Activated naive CD8-positive, alpha-beta T cell treated with anti-CD3 and anti-CD28 coated beads, Interleukin-2, amount 50 U/mL, for 24 hours (primary cell): Measurements from ENCODE around the gene PDZRN4.
"Not testable (repeated sequence)": the region's sequence is repeated elsewhere in the genome, so short reads cannot be mapped to it uniquely, and the experiment has no call there.

Source experiments
- ATAC-seq: fragments of 150-1000 bp; cut with Tn5 transposase; one replicate; pipeline ENCODE4 v1.10.0; 2021
- DNase-seq: peaks from one replicate; pipeline ENCODE4 v3.0.0; 2021
- H3K27ac Mint-ChIP-seq: one replicate; pipeline ENCODE4 v1.8.0; 2021; ENCODE audit warnings: mild to moderate bottlenecking, mixed read lengths
- H3K27me3 Mint-ChIP-seq: one replicate; pipeline ENCODE4 v1.8.0; 2021; ENCODE audit warnings: mixed read lengths
- H3K36me3 Mint-ChIP-seq: one replicate; pipeline ENCODE4 v1.8.0; 2021; ENCODE audit warnings: low read depth, mixed read lengths
- H3K4me1 Mint-ChIP-seq: one replicate; pipeline ENCODE4 v1.8.0; 2021; ENCODE audit warnings: mixed read lengths
- H3K4me3 Mint-ChIP-seq: one replicate; pipeline ENCODE4 v1.8.0; 2021; ENCODE audit warnings: mild to moderate bottlenecking, moderate library complexity, mixed read lengths
- H3K9me3 Mint-ChIP-seq: one replicate; pipeline ENCODE4 v1.8.0; 2021; ENCODE audit warnings: mixed read lengths

The PDZRN4 gene

DNA sequence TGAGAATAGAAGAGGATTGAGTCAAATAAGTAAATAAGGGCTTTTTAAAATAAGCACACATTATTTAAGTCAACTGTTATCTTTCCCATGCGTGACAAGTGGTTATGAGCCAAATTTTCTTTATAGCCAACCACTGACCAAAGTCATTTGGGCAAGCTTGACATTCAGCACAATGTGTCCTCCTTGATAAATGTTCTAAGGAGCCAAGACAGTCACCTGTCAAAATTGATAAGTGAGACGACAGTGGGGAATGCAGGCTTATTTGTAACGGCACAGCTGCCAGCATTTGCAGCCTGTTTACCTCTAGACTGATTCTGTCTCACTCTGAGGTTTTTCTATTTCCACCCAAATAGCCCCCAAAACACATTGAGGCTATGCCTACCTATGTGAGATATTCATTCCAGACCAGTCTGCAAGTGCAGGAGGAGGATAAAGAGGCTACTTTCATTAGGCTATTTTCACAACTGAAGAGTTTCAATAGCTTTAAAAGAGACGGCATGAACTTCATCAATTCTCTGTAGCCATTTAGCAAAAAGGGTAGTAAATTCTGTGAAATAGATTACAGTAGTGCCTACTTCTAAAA lies 339.5 kb downstream of the PDZRN4 start:
- H3K4me3 Mint-ChIP-seq = no peak overlapping the region
- H3K27me3 Mint-ChIP-seq = no peaks in the 10 kb centered on the region
- no peaks in the 10 kb centered on the region for H3K36me3 Mint-ChIP-seq
- no peaks in the 10 kb centered on the region for H3K9me3 Mint-ChIP-seq
- no peak overlapping the region for H3K27ac Mint-ChIP-seq
- peaks cover 10% of the 10 kb centered on the region for H3K4me1 Mint-ChIP-seq
- ATAC-seq = no peak
- DNase-seq = no peak

DNA sequence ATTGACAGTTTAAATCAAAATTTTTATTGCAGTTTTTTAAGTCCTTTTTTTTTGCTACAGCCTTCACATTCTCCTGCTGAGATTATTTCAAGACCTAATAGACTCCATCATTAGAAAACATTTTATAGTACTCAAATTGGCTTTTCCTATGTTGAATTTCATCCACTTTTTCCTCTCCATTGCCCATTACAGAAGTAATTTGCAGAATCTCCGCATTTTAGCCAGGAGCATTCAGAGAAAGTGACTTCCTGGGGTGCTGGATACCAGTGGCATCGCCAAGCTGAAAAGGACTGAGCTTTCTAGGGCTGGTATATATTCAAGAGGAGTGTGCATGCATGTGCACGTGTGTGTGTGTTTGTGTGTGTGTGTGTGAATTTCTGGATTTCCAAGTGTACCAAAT lies 340.8 kb downstream of the PDZRN4 start:
- ATAC-seq (no peak), DNase-seq (no peak)
- Mint-ChIP-seq H3K9me3 (no peaks in the 10 kb centered on the region), H3K4me1 (no peaks in the 10 kb centered on the region), H3K27ac (no peak overlapping the region), H3K27me3 (no peaks in the 10 kb centered on the region), H3K36me3 (no peaks in the 10 kb centered on the region), H3K4me3 (no peak overlapping the region)

DNA sequence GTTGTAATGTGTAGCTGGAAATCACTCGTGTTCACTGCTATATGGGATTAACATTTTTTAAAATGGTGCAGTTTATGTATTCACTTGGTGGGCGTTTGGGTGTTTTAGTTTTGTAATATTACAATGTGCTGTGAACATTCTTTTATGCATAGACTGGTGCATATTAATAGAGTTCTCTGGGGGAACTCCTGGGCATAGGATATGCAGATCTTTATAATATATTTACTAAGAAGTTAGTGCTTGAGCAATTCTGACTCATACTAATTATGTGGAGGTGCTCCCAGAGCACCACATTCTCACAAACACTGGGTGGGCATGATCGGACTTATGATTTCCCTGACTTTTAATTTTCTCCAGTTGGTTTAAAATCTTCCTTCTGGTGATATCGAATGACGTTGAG lies 342.3 kb downstream of the PDZRN4 start:
- ATAC-seq = no peak

DNA sequence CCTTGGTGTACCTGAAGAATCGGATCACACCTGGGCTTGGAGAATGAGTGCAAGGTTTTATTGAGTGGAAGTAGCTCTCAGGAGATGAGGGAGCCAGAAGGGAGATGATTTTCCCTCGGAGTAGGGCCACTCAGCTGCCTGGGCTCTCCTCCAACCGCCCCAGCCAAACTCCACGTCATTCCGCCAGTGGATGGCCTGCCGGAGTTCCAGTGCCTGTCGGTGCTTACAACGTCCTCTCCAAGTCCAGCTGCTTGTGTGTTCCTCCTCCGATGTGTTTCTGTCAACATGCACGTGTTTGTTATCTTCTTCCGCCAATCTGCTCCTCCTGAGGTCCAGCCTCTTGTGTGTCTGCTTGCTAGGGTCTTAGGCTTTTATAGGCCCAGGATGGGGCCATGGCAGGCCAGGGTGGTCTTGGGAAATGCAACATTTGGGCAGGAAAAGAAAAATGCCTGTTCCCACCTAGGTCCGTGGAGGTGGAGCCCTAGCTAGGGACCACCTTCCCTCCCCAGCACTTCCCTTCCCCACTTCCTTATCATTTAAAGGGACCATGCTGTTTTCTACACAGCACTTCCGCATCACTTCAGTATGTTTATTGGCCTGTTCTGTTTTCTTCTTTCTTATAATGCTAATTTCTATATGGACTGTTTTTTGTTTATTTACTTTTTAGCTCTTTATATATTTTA lies 343.2 kb downstream of the PDZRN4 start:
- Mint-ChIP-seq H3K27ac (no peak overlapping the region), H3K4me1 (peaks cover 4% of the 10 kb centered on the region), H3K4me3 (no peak overlapping the region), H3K27me3 (peaks cover 2% of the 10 kb centered on the region), H3K36me3 (no peaks in the 10 kb centered on the region), H3K9me3 (no peaks in the 10 kb centered on the region)
- no peak for ATAC-seq
- DNase-seq = no peak

More for the DNA sequence above, 342.3 kb downstream of the PDZRN4 start:
- H3K4me3 Mint-ChIP-seq = no peak overlapping the region
- no peaks in the 10 kb centered on the region for H3K4me1 Mint-ChIP-seq
- no peak overlapping the region for H3K27ac Mint-ChIP-seq
- DNase-seq = no peak
- no peaks in the 10 kb centered on the region for H3K9me3 Mint-ChIP-seq
- H3K27me3 Mint-ChIP-seq = peaks cover 2% of the 10 kb centered on the region
- H3K36me3 Mint-ChIP-seq = no peaks in the 10 kb centered on the region

DNA sequence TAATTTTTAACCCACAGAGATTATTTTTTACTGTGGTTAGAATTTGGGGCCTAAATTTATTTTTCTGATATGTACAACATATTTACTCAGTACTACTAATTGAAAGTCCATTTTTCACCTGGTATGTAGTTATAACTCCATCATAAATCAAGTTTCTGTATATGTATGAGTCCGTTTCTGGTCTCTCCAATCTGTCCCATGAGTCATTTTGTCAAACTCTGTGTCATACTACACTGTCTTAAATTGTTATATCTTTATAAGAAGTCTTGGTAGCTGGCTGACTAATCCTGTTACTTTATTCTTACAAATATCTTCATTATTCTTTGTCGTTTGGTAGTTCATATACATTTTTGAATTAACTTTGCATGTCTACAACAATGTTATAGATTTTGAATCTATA lies 344.0 kb downstream of the PDZRN4 start:
- DNase-seq (no peak), ATAC-seq (peak; percentile 54)
- Mint-ChIP-seq H3K36me3 (no peaks in the 10 kb centered on the region), H3K4me1 (peaks cover 10% of the 10 kb centered on the region), H3K27ac (no peak overlapping the region), H3K9me3 (no peaks in the 10 kb centered on the region), H3K4me3 (no peak overlapping the region), H3K27me3 (peaks cover 2% of the 10 kb centered on the region)

DNA sequence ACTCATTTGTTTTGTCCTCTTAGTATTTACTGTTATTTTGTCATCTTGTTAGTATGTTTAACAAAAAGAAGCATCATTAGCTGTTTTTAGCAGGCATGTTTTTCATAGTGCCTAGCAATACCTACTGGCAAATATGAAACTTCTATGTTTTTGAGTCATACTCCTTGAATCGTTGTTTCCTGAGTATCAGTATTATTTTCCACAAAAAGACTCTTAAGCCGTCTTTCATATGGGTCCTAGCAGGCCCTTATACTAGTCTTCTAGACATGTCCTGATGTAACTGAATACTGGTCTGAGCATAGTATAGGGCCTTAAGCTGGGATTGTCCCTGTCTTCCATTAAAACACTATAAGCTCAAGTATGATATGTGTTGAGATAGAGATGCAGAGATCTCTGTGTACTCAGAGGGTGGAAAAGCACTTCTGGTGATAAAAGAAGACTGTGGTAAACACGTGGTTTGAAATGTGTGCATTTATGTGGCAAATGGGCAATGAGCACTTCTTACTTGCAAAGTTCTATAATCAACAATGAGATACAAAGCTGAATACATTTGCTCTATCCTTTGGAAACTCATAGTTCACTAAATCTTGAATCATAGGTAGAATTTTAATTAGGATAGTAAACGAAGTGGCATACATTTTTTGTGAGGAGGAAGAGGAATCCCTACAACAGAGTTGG lies 348.8 kb downstream of the PDZRN4 start:
- Mint-ChIP-seq H3K27me3 (peaks cover 7% of the 10 kb centered on the region), H3K9me3 (no peaks in the 10 kb centered on the region), H3K36me3 (no peaks in the 10 kb centered on the region), H3K4me1 (peaks cover 15% of the 10 kb centered on the region), H3K27ac (peak overlapping the region; percentile 75), H3K4me3 (no peak overlapping the region)
- ATAC-seq = peak; percentile 82
- DNase-seq = no peak

DNA sequence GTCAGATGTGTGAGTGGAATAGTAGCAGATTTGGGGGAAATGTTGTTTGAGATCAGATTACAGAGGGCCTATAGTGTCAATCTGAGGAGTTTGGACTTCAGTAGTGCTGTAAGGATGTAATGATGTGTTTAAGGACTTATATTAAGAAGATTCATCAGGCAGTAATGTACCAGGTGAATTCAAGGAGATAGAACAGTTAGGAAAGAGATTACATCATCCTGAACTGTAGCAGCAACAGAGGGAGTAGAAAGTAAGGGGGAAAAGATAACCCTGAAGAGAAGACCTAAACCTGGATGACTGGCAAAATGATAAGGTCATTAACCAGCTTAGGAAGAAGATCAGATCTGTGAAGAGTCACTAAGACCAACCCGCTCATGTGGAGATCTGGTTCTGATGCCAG lies 349.4 kb downstream of the PDZRN4 start:
- Mint-ChIP-seq H3K27ac (peak overlapping the region; percentile 75), H3K4me1 (peaks cover 15% of the 10 kb centered on the region), H3K9me3 (no peaks in the 10 kb centered on the region), H3K4me3 (no peak overlapping the region), H3K27me3 (peaks cover 10% of the 10 kb centered on the region), H3K36me3 (no peaks in the 10 kb centered on the region)
- DNase-seq (no peak), ATAC-seq (no peak)

DNA sequence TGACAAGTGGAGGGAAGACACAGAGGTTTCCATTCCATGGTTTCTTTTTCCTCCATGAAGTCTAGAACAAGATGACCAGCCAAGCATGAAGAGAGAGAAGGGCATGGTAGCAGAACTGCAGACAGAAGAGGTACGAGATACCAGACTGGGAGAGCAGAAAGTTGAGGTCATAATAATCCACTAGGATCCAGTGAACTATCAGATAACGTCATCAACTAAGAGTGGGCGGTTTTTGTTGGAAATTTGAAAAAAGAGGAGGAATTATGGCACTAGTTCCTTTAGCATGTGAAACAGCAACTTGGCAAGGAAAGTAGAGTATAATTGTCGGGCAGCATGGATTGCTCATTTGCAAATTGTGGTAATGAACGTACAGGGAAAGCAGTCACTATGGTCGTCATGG lies 357.6 kb downstream of the PDZRN4 start:
- Mint-ChIP-seq H3K27ac (no peak overlapping the region), H3K9me3 (no peaks in the 10 kb centered on the region), H3K27me3 (peaks cover 9% of the 10 kb centered on the region), H3K4me1 (no peaks in the 10 kb centered on the region), H3K36me3 (no peaks in the 10 kb centered on the region), H3K4me3 (no peak overlapping the region)
- no peak for DNase-seq
- ATAC-seq = no peak

DNA sequence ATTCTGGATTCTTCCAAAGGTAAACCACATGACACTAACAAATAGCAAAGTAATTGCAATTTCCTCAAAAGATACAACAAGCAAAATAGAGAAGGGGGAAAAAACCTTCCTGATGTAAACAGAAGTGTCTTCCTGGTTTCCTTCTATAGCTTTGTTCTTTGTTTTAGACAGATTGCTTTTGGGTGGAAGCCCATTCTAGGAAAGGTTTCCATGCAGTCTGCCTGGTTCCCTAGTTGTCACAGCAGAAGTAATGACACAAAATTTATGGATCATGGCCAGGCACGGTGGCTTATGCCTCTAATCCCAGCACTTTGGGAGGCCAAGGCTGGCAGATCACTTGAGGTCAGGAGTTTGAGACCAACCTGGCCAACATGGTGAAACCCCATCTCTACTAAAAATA lies 359.0 kb downstream of the PDZRN4 start:
- not testable (repeated sequence) for H3K27ac Mint-ChIP-seq, H3K36me3 Mint-ChIP-seq, ATAC-seq, H3K4me3 Mint-ChIP-seq, H3K4me1 Mint-ChIP-seq, DNase-seq, H3K9me3 Mint-ChIP-seq, H3K27me3 Mint-ChIP-seq

DNA sequence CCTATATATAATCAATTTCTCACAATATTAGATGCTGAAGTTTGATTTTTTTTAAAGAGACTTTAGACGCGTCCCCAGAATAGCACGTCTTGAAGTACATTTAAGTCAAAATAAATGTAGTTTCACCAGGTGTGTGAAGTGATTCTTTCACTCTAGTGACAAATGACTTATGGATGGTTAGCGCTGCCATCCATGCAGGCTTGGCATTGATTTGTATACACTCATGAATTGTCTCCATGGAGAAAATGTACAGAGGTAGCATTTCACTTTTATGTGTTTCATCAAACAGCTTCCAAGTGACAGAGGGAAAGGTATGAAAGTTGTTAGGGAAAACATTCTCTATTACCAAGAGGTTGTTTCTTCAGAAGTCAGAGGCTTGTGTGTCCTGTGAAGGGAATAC lies 360.8 kb downstream of the PDZRN4 start:
- Mint-ChIP-seq H3K4me3 (no peak overlapping the region), H3K36me3 (no peaks in the 10 kb centered on the region), H3K27me3 (peaks cover 4% of the 10 kb centered on the region), H3K9me3 (no peaks in the 10 kb centered on the region), H3K27ac (no peak overlapping the region), H3K4me1 (no peaks in the 10 kb centered on the region)
- DNase-seq (no peak), ATAC-seq (no peak)

DNA sequence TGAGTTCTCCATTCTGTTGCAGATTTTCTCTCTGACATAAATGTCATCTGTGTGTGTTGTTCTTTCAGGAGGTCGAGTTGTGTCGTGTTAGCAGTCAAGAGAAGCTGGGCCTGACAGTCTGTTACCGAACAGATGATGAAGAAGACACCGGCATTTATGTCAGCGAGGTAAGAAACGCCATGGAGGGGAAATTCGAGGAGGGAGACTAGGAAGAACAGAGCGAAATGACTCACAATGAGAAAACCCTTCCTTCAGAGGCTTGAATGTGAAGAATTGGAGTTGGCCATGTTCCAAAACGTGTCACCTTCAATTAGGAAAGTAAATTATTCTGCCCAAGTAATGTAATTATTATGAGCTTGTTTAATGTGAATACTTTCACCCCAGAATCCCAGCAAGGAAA lies 364.5 kb downstream of the PDZRN4 start:
- Mint-ChIP-seq H3K27me3 (no peaks in the 10 kb centered on the region), H3K4me3 (no peak overlapping the region), H3K27ac (no peak overlapping the region), H3K36me3 (no peaks in the 10 kb centered on the region), H3K4me1 (no peaks in the 10 kb centered on the region), H3K9me3 (no peaks in the 10 kb centered on the region)
- DNase-seq (no peak), ATAC-seq (no peak)

DNA sequence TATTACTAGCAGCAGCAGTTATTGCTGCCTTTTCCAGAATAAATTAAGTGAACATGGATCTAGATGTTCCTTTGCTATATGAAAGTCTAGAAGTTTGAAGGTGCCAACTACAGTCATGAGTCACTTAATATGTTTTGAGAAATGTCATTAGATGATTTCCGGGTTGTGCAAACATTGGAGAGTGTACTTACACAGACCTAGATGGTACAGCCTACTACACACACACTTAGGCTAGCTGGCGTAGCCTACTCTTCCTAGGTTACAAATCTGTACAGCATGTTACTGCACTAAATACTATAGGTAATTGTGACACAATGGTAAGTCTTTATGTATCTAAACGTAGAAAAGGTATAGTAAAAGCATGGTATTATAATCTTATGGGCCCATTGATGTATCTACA lies 368.1 kb downstream of the PDZRN4 start:
- Mint-ChIP-seq H3K4me1 (no peaks in the 10 kb centered on the region), H3K4me3 (no peak overlapping the region), H3K9me3 (no peaks in the 10 kb centered on the region), H3K36me3 (no peaks in the 10 kb centered on the region), H3K27ac (no peak overlapping the region), H3K27me3 (no peaks in the 10 kb centered on the region)
- DNase-seq (no peak), ATAC-seq (no peak)

DNA sequence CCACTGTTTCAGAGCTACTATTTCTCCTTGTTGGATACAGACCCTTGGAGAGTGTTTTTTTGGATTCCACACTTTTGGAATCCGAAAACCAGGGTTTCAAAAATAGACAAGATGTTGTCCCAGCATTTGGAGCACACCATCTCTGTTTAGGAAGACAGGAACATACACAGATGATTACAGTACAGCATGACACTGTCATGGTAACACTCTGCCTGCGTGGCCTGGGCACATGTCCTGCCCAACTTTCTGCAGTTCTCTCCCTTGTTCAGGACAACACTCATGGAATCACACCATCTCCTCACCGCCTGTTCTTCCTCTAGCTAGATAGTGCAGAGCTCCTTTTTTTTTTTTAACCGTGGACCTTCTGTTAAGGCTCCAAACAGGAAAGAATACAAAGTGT lies 369.2 kb downstream of the PDZRN4 start:
- H3K4me3 Mint-ChIP-seq = no peak overlapping the region
- no peak overlapping the region for H3K27ac Mint-ChIP-seq
- DNase-seq (no peak), ATAC-seq (no peak)
- no peaks in the 10 kb centered on the region for H3K4me1 Mint-ChIP-seq
- no peaks in the 10 kb centered on the region for H3K27me3 Mint-ChIP-seq
- H3K36me3 Mint-ChIP-seq = no peaks in the 10 kb centered on the region
- H3K9me3 Mint-ChIP-seq = no peaks in the 10 kb centered on the region

DNA sequence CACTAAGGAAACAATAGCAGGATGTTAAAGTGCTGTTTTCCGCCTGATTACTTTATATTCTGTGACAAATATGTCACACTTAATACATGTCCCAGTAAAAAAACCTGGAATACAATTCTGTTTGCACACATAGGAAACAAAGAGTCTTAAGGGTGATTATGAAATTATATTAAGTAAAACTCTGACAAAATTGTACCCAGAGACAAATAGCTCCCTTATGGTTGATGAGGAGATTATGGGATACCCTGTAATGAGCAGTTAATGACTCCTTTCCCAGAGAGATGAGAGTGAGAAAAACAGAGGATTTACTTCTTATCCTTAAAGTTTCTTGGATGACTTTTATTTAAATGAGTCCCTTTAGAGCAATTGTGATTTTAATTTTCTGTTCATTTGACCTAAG lies 370.6 kb downstream of the PDZRN4 start:
- DNase-seq (no peak), ATAC-seq (no peak)
- no peak overlapping the region for H3K4me3 Mint-ChIP-seq
- no peaks in the 10 kb centered on the region for H3K9me3 Mint-ChIP-seq
- H3K4me1 Mint-ChIP-seq = no peaks in the 10 kb centered on the region
- H3K36me3 Mint-ChIP-seq = no peaks in the 10 kb centered on the region
- no peaks in the 10 kb centered on the region for H3K27me3 Mint-ChIP-seq
- no peak overlapping the region for H3K27ac Mint-ChIP-seq

DNA sequence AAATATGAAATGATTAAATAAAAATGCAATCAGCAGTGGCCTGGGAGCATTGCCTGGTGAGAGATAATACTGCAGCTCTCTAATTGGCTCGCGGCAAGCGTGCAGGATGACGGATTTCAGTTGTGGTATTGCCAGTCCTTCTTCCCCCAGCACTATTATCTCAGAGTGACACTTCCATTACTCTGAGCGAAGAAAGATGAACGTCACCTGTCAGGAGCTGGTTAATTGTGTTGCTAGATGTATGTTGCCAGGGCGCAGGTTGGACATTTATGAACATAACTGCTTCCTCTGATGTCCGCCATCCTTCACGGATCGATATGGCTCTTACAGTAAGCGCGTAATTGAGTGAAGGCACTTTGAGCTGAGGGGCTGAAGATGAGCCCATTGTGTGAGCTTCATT lies 374.9 kb downstream of the PDZRN4 start:
- no peaks in the 10 kb centered on the region for H3K36me3 Mint-ChIP-seq
- DNase-seq = no peak
- H3K27me3 Mint-ChIP-seq = no peaks in the 10 kb centered on the region

More for the DNA sequence above, 374.9 kb downstream of the PDZRN4 start:
- Mint-ChIP-seq H3K4me1 (no peaks in the 10 kb centered on the region), H3K27ac (no peak overlapping the region), H3K4me3 (no peak overlapping the region), H3K9me3 (no peaks in the 10 kb centered on the region)
- ATAC-seq = no peak
